Activated naive CD4-positive, alpha-beta T cell treated with anti-CD3 and anti-CD28 coated beads for 36 hours (primary cell): ENCODE data around the gene NKAIN2. TPM values are rescaled to one million over a fixed set of nuclear protein-coding genes. Genes with fewer than 3 reads are reported as not detected.
"Not testable (repeated sequence)": the region's sequence is repeated elsewhere in the genome, so short reads cannot be mapped to it uniquely, and the experiment has no call there.

Source experiments
- CTCF ChIA-PET: fragments of 350-600 bp; sonication (Branson Sonifier 250); formaldehyde crosslinking; loops from one replicate; lab custom pipeline; 2021; ENCODE audit warnings: antibody characterized with exemption; lab: Charles Lee
- DNase-seq: peaks from one replicate; pipeline ENCODE4 v3.0.0-alpha.2; 2020
- H3K27ac Mint-ChIP-seq: one replicate; pipeline ENCODE4 v1.8.0; 2021; ENCODE audit warnings: mild to moderate bottlenecking, mixed read lengths
- H3K27me3 Mint-ChIP-seq: one replicate; pipeline ENCODE4 v1.8.0; 2021; ENCODE audit warnings: low read depth, mixed read lengths
- H3K36me3 Mint-ChIP-seq: one replicate; pipeline ENCODE4 v1.8.0; 2021; ENCODE audit warnings: low read depth, mixed read lengths
- H3K4me1 Mint-ChIP-seq: one replicate; pipeline ENCODE4 v1.8.0; 2021; ENCODE audit warnings: low read depth, mixed read lengths
- H3K4me3 Mint-ChIP-seq: one replicate; pipeline ENCODE4 v1.8.0; 2021; ENCODE audit warnings: mild to moderate bottlenecking, moderate library complexity, mixed read lengths
- H3K9me3 Mint-ChIP-seq: one replicate; pipeline ENCODE4 v1.8.0; 2021; ENCODE audit warnings: mixed read lengths
- intact Hi-C: fragments of 100-400 bp; cut with micrococcal nuclease; formaldehyde crosslinking; loops from one replicate; pipeline ENCODE4 v1.15.1; 2023
- total RNA-seq, 2 experiments: library from RNA; stranded (reverse); gene quantifications; one replicate each; pipeline ENCODE4 v1.2.3, GENCODE V29; 2021

Gene NKAIN2
- total RNA-seq, 2 experiments from 2014 or later, result not detected

DNA sequence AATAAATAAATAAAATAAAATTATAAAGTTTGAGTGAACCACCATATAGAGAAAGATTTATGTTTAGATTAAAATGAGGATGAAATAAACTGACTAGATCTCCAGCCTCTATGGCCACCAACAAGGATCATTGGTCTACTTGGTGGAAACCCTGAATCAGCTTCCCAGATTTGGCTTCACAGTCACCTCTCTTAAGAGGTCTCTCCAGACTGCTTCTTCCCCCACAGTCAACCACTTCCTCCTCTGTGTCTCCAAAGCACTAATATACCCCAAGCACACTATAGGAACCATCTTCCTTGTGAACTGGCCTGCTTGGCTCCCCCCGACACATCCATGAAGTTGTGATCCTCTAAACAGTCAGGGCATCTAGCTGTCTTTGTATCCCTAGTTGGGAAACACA is 629.0 kb downstream of the NKAIN2 start:
- no peaks in the 10 kb centered on the region for H3K36me3 Mint-ChIP-seq
- CTCF ChIA-PET, result no interaction called here
- H3K27ac Mint-ChIP-seq, result no peak overlapping the region
- no peaks in the 10 kb centered on the region for H3K27me3 Mint-ChIP-seq
- intact Hi-C loops, result no loop called here
- H3K9me3 Mint-ChIP-seq, result no peaks in the 10 kb centered on the region
- no peak for DNase-seq
- no peak overlapping the region for H3K4me3 Mint-ChIP-seq
- no peaks in the 10 kb centered on the region for H3K4me1 Mint-ChIP-seq

DNA sequence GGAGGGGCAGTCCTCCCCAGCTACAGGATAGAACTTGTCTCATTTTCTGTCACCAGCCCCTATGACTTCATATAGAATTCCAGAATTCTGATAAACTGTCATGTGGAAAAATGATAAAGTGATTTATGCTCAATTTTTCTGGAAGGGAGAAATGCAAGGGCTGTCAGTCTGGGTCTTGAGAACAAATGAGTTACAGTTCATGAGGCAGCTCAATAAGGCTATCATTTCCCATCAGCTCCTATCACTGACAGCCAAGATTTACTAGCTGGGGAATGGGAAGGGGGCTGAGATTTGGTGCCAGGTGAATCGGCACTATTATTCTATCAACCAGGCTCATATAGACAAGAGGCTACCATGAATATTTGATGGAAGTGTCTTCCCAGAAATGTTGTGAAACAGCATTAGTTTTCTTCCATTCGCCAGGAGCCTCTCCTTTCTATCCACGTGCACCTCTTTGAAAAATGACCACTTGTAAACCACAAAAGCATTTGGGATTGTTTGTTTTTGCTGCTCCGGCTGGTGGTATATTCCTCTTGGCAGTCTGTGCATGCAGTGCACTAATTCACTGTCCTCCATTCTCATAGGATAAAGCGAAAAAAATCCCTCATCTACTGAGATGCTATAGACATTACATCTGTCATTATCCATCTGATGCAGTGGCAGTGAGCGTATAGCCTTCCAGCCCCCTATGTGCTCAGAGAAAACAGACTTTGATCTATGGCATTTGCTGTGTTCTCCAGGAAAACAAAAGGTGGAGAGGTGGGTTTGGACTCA is 629.9 kb downstream of the NKAIN2 start:
- Mint-ChIP-seq H3K4me3 (no peak overlapping the region), H3K27ac (no peak overlapping the region), H3K9me3 (no peaks in the 10 kb centered on the region), H3K27me3 (no peaks in the 10 kb centered on the region), H3K4me1 (no peaks in the 10 kb centered on the region), H3K36me3 (no peaks in the 10 kb centered on the region)
- no peak for DNase-seq
- intact Hi-C loops, result no loop called here
- CTCF ChIA-PET, result no interaction called here

DNA sequence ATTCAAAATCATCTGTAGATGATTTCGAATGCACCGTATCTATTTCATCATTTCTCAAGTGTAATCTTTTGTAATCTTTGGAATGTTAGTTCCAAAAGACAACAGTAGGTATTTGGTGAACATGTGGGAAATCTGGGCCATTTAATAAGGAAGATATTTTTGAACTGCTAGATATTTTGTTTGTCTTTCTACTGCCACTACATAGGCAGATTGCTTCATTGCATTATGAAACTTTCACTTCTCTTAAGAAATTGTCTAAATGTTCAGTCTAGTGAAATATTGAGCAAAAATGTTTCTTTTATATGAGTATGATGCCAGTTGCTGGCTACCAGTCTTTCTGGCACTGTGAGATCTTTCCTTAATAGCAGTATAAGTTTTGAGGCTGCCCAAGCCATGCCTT is 630.8 kb downstream of the NKAIN2 start:
- intact Hi-C loops, result no loop called here
- CTCF ChIA-PET, result no interaction called here
- Mint-ChIP-seq H3K4me1 (no peaks in the 10 kb centered on the region), H3K9me3 (no peaks in the 10 kb centered on the region), H3K36me3 (no peaks in the 10 kb centered on the region), H3K4me3 (no peak overlapping the region), H3K27ac (no peak overlapping the region), H3K27me3 (no peaks in the 10 kb centered on the region)
- no peak for DNase-seq

DNA sequence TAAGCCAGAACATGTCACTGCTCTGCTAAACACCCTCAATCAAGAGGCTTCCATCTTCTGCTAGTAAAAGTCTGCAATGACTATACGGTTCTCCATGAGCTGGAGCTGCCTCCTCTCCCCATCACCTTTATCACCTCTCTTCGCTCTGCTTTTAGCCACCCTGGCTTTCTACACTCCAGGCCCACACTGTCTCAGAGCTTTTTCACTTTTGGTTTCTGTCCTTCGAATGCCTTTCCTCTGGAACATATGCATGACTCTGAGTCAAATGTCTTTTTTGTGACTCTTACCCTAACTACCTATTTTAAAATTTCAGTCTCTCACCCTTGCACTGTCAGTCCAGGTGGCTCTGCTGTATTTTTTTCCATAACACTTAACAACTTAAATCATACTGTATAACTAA is 633.1 kb downstream of the NKAIN2 start:
- Mint-ChIP-seq H3K36me3 (no peaks in the 10 kb centered on the region), H3K4me3 (no peak overlapping the region), H3K4me1 (no peaks in the 10 kb centered on the region), H3K9me3 (no peaks in the 10 kb centered on the region), H3K27ac (no peak overlapping the region), H3K27me3 (no peaks in the 10 kb centered on the region)
- CTCF ChIA-PET, result no interaction called here
- no peak for DNase-seq
- intact Hi-C loops, result no loop called here

DNA sequence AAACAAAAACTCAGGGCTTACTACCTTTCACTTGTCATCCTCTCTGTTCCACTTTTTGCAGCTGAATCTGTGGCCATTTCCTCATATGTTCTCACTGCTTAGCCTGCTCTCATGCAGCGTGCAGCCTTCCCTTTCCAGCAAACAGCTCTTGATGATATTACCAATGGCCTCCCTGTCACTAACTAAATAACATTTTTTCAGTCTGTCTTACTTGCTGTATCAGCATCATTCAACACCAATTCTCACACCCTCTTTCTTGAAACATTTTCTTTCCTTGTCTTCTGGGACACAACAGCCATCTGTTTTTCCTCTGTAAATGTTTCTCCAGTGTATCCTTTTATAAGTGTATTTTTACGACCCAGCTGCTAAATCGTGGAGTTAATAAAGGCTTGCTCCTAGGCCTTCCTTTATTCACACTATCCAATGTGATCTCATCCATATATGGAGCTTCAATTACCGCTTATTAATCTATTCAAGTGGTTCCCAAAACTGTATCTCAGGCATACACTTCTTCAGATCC is 634.9 kb downstream of the NKAIN2 start:
- no peaks in the 10 kb centered on the region for H3K27me3 Mint-ChIP-seq
- no peaks in the 10 kb centered on the region for H3K36me3 Mint-ChIP-seq
- intact Hi-C loops, result no loop called here

DNA sequence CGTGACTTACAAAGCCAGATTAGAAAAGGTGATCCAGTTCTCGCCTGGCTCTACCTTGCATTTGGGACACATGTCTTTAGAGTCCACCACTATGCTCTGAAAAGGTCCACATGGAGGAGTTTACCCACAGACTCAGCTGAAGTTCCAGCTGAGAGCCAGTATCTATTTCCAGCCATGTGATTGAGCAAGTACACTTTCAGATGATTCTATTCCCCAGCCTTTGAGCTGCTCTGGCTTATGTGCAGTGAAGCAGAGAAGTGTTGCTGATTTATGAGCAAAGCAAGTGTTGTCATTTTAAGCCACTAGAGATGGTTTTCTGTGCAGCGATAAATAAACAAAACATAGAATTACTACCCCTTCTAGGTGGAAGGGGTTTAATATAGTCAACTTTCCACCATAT is 637.8 kb downstream of the NKAIN2 start:
- no peaks in the 10 kb centered on the region for H3K4me1 Mint-ChIP-seq
- H3K27me3 Mint-ChIP-seq, result no peaks in the 10 kb centered on the region
- CTCF ChIA-PET, result no interaction called here
- H3K4me3 Mint-ChIP-seq, result no peak overlapping the region
- no peaks in the 10 kb centered on the region for H3K9me3 Mint-ChIP-seq
- DNase-seq, result no peak
- intact Hi-C loops, result no loop called here
- no peak overlapping the region for H3K27ac Mint-ChIP-seq
- no peaks in the 10 kb centered on the region for H3K36me3 Mint-ChIP-seq

More for the DNA sequence above, 634.9 kb downstream of the NKAIN2 start:
- H3K9me3 Mint-ChIP-seq, result no peaks in the 10 kb centered on the region
- no peak overlapping the region for H3K27ac Mint-ChIP-seq
- H3K4me3 Mint-ChIP-seq, result no peak overlapping the region
- CTCF ChIA-PET, result no interaction called here
- H3K4me1 Mint-ChIP-seq, result no peaks in the 10 kb centered on the region
- DNase-seq, result no peak

DNA sequence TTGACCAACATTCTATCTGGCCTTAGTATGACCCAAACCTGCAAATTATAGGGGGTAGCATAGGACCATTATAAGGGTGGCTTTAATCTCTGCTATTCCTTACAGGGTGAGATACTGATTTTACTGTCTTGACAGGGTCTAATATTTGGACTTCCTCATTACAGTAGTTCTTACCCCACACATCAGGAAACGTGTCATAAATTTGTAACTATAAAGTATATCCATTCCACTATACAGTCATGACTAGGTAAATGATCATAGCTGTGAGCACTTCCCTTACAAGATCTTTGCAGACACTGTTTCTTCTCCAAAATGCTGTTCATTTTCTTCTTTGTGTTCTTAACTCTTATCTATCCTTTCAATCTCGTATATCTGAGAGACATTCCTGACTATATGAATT is 639.9 kb downstream of the NKAIN2 start:
- intact Hi-C loops, result no loop called here
- H3K4me3 Mint-ChIP-seq, result no peak overlapping the region
- DNase-seq, result no peak
- H3K9me3 Mint-ChIP-seq, result no peaks in the 10 kb centered on the region
- H3K4me1 Mint-ChIP-seq, result no peaks in the 10 kb centered on the region
- no peaks in the 10 kb centered on the region for H3K27me3 Mint-ChIP-seq
- H3K36me3 Mint-ChIP-seq, result no peaks in the 10 kb centered on the region
- H3K27ac Mint-ChIP-seq, result no peak overlapping the region
- CTCF ChIA-PET, result no interaction called here

DNA sequence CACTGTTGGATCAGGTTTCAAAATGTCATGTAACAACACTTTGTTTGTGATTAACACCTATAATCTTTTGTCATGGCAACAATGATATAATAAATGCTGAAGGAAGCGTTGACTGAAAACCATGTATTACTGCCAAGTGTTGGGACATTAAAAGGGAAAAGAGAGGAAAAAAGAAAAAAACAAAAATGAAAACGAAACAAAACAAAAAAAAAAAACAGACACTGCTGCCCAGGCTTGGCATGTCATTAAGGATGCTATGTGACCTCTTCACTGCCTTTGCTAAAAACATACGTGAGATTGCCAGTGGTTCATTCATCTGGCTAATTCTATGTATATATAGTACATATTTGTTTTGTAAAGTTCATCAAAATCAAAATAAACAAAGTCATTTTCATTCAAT is 641.9 kb downstream of the NKAIN2 start:
- CTCF ChIA-PET, result no interaction called here
- intact Hi-C loops, result no loop called here
- Mint-ChIP-seq H3K36me3 (no peaks in the 10 kb centered on the region), H3K4me1 (no peaks in the 10 kb centered on the region), H3K9me3 (no peaks in the 10 kb centered on the region), H3K27ac (no peak overlapping the region), H3K27me3 (no peaks in the 10 kb centered on the region), H3K4me3 (no peak overlapping the region)
- no peak for DNase-seq

DNA sequence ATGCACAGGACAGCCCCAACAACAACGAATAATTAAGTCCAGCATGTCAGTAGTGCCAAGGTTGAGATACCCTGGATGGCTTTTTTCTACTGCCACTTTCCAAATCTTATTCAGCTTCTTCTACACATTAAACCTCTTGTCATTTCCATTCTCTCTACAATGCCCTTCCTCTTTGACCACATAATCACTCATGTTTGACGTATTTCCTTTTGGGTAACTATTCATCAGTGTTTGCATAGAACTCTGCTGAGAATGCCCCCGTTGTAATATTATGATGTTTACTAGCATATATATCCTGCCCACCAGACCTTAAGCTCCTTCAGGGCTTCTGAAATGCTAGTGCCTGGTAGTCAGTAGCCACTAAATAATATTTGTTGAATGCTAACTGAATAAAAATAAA is 643.3 kb downstream of the NKAIN2 start:
- CTCF ChIA-PET, result no interaction called here
- intact Hi-C loops, result no loop called here
- H3K36me3 Mint-ChIP-seq, result no peaks in the 10 kb centered on the region
- H3K27ac Mint-ChIP-seq, result no peak overlapping the region
- no peaks in the 10 kb centered on the region for H3K27me3 Mint-ChIP-seq
- no peaks in the 10 kb centered on the region for H3K9me3 Mint-ChIP-seq
- DNase-seq, result no peak
- H3K4me3 Mint-ChIP-seq, result no peak overlapping the region
- H3K4me1 Mint-ChIP-seq, result no peaks in the 10 kb centered on the region

DNA sequence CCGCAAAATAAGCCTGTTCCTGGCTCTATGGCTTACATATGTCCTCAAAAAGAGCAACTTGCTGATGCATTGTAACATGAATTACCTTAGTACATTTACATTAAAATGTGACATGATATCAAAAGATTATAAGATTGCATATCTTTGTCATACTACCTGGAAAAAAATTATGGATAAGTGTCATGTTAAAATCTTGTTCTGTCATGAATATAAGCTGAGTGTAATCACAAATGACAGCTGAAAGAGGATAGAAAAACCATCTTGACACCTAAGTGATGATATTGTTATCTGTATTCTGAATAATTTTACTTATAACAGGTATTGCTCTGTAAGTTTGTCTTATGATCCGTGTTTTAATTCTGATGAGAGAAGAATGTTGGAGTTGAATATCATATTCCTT is 655.6 kb downstream of the NKAIN2 start:
- H3K4me3 Mint-ChIP-seq, result no peak overlapping the region
- intact Hi-C loops, result no loop called here
- H3K9me3 Mint-ChIP-seq, result no peaks in the 10 kb centered on the region
- no peaks in the 10 kb centered on the region for H3K4me1 Mint-ChIP-seq
- no peak overlapping the region for H3K27ac Mint-ChIP-seq
- CTCF ChIA-PET, result no interaction called here
- DNase-seq, result no peak
- H3K27me3 Mint-ChIP-seq, result no peaks in the 10 kb centered on the region
- no peaks in the 10 kb centered on the region for H3K36me3 Mint-ChIP-seq

DNA sequence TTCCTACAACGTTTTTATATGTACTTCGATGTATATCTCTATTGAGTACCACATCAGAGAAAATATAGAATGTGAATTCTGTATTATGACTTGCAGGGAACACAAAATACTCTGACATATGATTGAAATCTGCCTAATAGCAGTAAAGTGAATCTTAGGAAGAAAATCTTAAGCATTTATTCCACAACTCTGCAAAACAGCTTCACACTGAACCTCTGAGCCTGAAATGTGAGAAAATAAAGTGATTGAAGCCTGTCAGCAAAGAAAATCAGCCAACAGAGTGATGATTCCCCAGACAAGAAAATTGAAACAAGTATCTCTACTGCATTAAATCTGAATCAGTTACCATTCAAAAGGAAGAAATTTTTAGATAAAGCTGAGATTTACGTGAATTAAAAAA is 659.1 kb downstream of the NKAIN2 start:
- no peak overlapping the region for H3K4me3 Mint-ChIP-seq
- no peak overlapping the region for H3K27ac Mint-ChIP-seq
- no peak for DNase-seq
- no peaks in the 10 kb centered on the region for H3K4me1 Mint-ChIP-seq
- intact Hi-C loops, result no loop called here
- H3K36me3 Mint-ChIP-seq, result no peaks in the 10 kb centered on the region
- CTCF ChIA-PET, result no interaction called here
- H3K27me3 Mint-ChIP-seq, result no peaks in the 10 kb centered on the region
- H3K9me3 Mint-ChIP-seq, result peaks cover 3% of the 10 kb centered on the region

DNA sequence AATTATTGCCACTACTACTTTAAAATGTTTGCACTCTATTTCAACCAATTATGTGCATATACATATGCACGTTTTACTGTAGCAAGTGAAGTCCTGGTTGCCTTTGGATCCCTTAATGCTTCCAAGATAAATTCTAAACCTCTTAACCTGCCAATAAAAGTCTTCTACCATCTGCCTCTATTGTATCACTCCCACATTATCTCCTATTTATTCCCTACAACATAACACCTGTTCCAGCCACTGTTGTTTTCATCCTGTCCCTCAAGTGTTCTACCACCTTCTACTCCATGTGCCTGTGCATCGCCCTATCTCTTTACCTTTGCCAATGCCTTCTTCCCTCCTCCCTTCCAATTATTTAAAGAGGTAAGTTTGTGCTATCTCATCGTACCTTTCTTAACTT is 659.6 kb downstream of the NKAIN2 start:
- DNase-seq, result no peak
- H3K36me3 Mint-ChIP-seq, result no peaks in the 10 kb centered on the region
- H3K27me3 Mint-ChIP-seq, result no peaks in the 10 kb centered on the region
- peaks cover 3% of the 10 kb centered on the region for H3K9me3 Mint-ChIP-seq
- CTCF ChIA-PET, result no interaction called here
- no peak overlapping the region for H3K4me3 Mint-ChIP-seq
- H3K27ac Mint-ChIP-seq, result no peak overlapping the region
- intact Hi-C loops, result no loop called here
- H3K4me1 Mint-ChIP-seq, result no peaks in the 10 kb centered on the region

DNA sequence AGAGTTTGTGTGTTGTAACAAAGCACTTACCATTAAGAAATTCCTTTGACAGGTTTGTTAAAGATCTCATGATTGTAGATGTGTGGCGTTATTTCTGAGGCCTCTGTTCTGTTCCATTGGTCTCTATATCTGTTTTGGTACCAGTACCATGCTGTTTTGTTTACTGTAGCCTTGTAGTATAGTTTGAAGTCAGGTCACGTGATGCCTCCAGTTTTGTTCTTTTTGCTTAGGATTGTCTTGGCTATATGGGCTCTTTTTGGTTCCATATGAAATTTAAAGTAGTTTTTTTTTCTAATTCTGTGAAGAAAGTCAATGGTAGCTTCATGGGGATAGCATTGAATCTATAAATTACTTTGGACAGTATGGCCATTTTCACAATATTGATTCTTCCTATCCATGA is 660.9 kb downstream of the NKAIN2 start:
- CTCF ChIA-PET, intact Hi-C loops, DNase-seq, H3K4me3 Mint-ChIP-seq, H3K4me1 Mint-ChIP-seq, H3K36me3 Mint-ChIP-seq, H3K27me3 Mint-ChIP-seq, H3K9me3 Mint-ChIP-seq, H3K27ac Mint-ChIP-seq: not testable (repeated sequence)
